ENCODE measurements around the gene FBXL4.

DNA sequence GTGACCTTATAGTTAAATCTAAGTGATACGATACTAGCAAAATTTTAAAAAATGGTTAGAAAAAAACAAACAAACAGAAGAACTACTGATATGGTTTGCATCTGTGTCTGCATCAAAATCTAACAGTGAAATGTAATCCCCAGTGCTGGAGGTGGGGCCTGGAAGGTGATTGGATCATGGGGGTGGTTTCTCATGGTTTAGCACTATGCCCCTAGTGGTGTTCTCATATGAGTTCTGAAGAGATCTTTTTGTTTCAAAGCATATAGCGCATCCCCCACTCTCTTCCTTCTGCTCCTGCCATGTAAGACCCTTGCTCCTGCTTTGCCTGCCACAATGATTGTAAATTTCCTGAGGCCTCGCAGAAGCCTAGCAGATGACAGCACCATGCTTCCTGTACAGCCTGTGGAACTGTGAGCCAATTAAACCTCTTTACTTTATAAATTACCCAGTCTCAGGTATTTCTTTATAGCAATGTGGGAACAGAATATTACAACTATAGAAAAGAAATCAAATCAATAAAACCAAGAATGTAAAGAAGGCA, 5.4 kb downstream of the FBXL4 start:
- TF ChIP-seq, protein P1, sequence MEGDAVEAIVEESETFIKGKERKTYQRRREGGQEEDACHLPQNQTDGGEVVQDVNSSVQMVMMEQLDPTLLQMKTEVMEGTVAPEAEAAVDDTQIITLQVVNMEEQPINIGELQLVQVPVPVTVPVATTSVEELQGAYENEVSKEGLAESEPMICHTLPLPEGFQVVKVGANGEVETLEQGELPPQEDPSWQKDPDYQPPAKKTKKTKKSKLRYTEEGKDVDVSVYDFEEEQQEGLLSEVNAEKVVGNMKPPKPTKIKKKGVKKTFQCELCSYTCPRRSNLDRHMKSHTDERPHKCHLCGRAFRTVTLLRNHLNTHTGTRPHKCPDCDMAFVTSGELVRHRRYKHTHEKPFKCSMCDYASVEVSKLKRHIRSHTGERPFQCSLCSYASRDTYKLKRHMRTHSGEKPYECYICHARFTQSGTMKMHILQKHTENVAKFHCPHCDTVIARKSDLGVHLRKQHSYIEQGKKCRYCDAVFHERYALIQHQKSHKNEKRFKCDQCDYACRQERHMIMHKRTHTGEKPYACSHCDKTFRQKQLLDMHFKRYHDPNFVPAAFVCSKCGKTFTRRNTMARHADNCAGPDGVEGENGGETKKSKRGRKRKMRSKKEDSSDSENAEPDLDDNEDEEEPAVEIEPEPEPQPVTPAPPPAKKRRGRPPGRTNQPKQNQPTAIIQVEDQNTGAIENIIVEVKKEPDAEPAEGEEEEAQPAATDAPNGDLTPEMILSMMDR (IDR thresholded peaks at IDR 0.05) = no peak
- TF ChIP-seq POLR2A (IDR thresholded peaks at IDR 0.05) = no peak

Data from testis (tissue), 2 donors.